Activated T-cell treated with anti-CD3 and anti-CD28 coated beads, Interleukin-2, amount 50 U/mL, for 24 hours (primary cell): Measurements from ENCODE around the gene FLG.
"Not testable (repeated sequence)": the region's sequence is repeated elsewhere in the genome, so short reads cannot be mapped to it uniquely, and the experiment has no call there.

ENCODE experiments used
- DNase-seq: peaks from one replicate; pipeline ENCODE4 v3.0.0-alpha.2; 2020
- H3K27ac Mint-ChIP-seq: 2 replicates; pipeline ENCODE4 v1.8.0; 2020; ENCODE audit warnings: mild to moderate bottlenecking, mixed read lengths
- H3K27me3 Mint-ChIP-seq: 2 replicates; pipeline ENCODE4 v1.8.0; 2020; ENCODE audit warnings: mixed read lengths
- H3K36me3 Mint-ChIP-seq: 2 replicates; pipeline ENCODE4 v1.8.0; 2020; ENCODE audit warnings: low read depth, mixed read lengths
- H3K4me1 Mint-ChIP-seq: 2 replicates; pipeline ENCODE4 v1.8.0; 2020; ENCODE audit warnings: low read depth, mixed read lengths
- H3K4me3 Mint-ChIP-seq: 2 replicates; pipeline ENCODE4 v1.8.0; 2020; ENCODE audit warnings: mild to moderate bottlenecking, moderate library complexity, mixed read lengths
- H3K9me3 Mint-ChIP-seq: 2 replicates; pipeline ENCODE4 v1.8.0; 2020; ENCODE audit warnings: mixed read lengths

FLG gene

DNA sequence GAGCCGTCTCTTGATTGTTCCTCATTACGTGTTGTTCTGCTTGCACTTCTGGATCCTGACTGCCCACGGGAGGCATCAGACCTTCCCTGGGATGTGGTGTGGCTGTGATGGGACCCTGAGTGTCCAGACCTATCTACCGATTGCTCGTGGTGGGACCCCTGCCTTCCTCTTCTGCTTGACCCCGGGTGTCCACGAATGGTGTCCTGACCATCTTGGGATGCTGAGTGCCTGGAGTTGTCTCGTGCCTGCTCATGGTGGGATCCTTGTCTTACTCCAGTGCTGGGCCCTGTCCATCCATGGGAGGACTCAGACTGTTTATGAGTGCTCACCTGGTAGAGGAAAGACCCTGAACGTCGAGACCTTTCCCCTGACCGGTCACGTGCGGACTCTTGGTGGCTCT lies 12.9 kb downstream of the FLG start:
- H3K27ac Mint-ChIP-seq, H3K4me1 Mint-ChIP-seq, H3K27me3 Mint-ChIP-seq, H3K36me3 Mint-ChIP-seq, H3K4me3 Mint-ChIP-seq, H3K9me3 Mint-ChIP-seq, DNase-seq: not testable (repeated sequence)

DNA sequence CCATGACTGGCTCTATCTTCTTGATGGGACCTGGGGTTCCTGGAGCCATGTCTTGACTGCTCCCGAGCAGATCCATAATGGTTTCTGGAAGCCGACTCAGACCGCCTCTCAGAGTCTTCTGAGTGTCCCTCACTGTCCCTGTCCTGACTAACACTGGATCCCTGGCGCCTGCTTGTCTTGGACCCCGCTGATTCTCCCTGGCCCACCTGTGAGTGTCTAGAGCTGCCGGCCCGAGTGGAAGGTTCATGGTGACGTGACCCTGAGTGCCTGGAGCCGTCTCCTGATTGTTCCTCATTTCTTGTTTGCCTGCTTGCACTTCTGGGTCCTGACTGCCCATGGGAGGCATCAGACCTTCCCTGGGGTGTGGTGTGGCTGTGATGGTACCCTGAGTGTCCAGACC lies 15.1 kb downstream of the FLG start:
- Mint-ChIP-seq H3K27me3 (peaks cover 8% of the 10 kb centered on the region), H3K27ac (no peak overlapping the region), H3K4me3 (no peak overlapping the region), H3K4me1 (no peaks in the 10 kb centered on the region), H3K9me3 (no peaks in the 10 kb centered on the region), H3K36me3 (no peaks in the 10 kb centered on the region)
- DNase-seq, result no peak

GRCh38 chr1:152309320-152309901 lies 15.6 kb downstream of the FLG start:
- H3K9me3 Mint-ChIP-seq, H3K27ac Mint-ChIP-seq, H3K4me1 Mint-ChIP-seq, H3K36me3 Mint-ChIP-seq, H3K27me3 Mint-ChIP-seq, DNase-seq, H3K4me3 Mint-ChIP-seq: not testable (repeated sequence)

DNA sequence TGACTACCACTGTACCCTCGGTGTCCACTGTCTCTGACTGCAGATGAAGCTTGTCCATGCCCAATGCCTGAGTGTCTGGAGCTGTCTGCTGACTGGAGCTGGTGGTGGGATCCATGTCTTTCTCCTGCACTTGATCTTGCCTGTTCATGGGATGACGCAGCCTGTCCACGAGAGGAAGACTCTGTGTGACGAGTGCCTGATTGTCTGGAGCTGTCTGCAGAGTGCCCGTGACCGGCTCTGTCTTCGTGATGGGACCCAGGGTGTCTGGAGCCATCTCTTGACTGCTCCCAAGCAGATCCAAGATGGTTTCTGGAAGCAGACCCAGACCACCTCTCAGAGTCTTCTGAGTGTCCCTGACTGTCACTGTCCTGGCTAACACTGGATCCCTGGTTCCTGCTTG lies 16.3 kb downstream of the FLG start:
- H3K9me3 Mint-ChIP-seq, H3K36me3 Mint-ChIP-seq, H3K4me3 Mint-ChIP-seq, DNase-seq, H3K4me1 Mint-ChIP-seq, H3K27ac Mint-ChIP-seq, H3K27me3 Mint-ChIP-seq: not testable (repeated sequence)

DNA sequence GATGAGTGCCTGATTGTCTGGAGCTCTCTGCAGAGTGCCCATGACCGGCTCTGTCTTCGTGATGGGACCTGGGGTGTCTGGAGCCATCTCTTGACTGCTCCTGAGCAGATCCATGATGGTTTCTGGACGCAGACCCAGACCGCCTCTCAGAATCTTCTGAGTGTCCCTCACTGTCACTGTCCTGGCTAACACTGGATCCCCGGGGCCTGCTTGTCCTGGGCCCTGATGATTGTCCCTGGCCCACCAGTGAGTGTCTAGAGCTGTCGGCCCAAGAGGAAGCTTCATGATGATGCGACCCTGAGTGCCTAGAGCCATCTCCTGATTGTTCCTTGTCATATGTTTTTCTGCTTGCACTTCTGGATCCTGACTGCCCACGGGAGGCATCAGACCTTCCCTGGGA lies 17.1 kb downstream of the FLG start:
- not testable (repeated sequence) for H3K4me1 Mint-ChIP-seq, DNase-seq, H3K27me3 Mint-ChIP-seq, H3K36me3 Mint-ChIP-seq, H3K4me3 Mint-ChIP-seq, H3K9me3 Mint-ChIP-seq, H3K27ac Mint-ChIP-seq

DNA sequence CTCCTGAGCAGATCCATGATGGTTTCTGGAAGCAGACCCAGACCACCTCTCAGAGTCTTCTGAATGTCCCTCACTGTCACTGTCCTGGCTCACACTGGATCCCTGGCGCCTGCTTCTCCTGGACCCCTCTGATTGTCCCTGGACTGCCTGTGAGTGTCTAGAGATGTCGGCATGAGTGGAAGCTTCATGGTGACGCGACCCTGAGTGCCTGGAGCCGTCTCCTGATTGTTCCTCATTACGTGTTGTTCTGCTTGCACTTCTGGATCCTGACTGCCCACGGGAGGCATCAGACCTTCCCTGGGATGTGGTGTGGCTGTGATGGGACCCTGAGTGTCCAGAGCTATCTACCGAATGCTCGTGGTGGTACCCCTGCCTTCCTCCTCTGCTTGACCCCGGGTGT lies 18.9 kb downstream of the FLG start:
- H3K4me3 Mint-ChIP-seq, H3K9me3 Mint-ChIP-seq, H3K27me3 Mint-ChIP-seq: not testable (repeated sequence)

GRCh38 chr1:152304773-152305172 lies 20.3 kb downstream of the FLG start:
- not testable (repeated sequence) for H3K27ac Mint-ChIP-seq, H3K9me3 Mint-ChIP-seq, H3K36me3 Mint-ChIP-seq, H3K4me3 Mint-ChIP-seq, H3K27me3 Mint-ChIP-seq, H3K4me1 Mint-ChIP-seq, DNase-seq

More for the DNA sequence above, 18.9 kb downstream of the FLG start:
- DNase-seq, H3K27ac Mint-ChIP-seq, H3K36me3 Mint-ChIP-seq, H3K4me1 Mint-ChIP-seq: not testable (repeated sequence)

DNA sequence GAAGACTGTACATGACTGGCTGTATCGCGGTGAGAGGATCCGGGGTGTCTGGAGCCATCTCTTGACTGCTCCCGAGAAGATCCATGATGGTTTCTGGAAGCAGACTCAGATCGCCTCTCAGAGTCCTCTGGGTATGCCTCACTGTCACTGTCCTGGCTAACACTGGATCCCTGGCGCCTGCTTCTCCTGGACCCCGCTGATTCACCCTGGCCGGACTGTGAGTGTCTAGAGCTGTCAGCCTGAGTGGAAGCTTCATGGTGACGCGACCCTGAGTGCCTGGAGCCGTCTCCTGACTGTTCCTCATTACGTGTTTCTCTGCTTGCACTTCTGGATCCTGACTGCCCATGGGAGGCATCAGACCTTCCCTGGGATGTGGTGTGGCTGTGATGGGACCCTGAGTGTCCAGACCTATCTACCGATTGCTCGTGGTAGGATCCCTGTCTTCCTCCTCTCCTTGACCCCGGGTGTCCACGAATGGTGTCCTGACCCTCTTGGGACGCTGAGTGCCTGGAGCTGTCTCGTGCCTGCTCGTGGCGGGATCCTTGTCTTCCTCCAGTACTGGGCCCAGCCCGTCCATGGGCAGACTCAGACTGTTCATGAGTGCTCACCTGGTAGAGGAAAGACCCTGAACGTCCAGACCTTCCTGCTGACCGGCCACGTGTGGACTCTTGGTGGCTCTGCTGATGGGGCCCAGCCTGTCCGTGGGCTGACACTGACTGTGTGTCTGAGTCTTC lies 21.7 kb downstream of the FLG start:
- not testable (repeated sequence) for H3K27me3 Mint-ChIP-seq, H3K4me3 Mint-ChIP-seq, H3K27ac Mint-ChIP-seq, H3K9me3 Mint-ChIP-seq, H3K36me3 Mint-ChIP-seq, DNase-seq, H3K4me1 Mint-ChIP-seq

DNA sequence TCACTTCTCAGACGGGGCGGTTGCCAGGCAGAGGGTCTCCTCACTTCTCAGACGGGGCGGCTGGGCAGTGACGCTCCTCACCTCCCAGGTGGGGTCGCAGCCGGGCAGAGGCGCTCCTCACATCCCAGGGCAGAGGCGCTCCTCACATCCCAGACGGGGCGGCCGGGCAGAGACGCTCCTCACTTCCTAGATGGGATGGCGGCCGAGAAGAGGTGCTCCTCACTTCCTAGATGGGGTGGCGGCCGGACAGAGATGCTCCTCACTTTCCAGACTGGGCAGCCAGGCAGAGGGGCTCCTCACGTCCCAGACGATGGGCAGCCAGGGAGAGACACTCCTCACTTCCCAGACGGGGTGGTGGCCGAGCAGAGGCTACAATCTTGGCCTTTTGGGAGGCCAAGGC lies 68.6 kb downstream of the FLG start:
- Mint-ChIP-seq H3K9me3 (peaks cover 12% of the 10 kb centered on the region), H3K27me3 (peaks cover 13% of the 10 kb centered on the region)
- not testable (repeated sequence) for H3K27ac Mint-ChIP-seq, DNase-seq, H3K36me3 Mint-ChIP-seq, H3K4me1 Mint-ChIP-seq, H3K4me3 Mint-ChIP-seq
